Fibroblast of pulmonary artery (primary cell): Measurements from ENCODE around the gene CCDC137.

ENCODE experiments used
- DNase-seq: peaks from one replicate; pipeline ENCODE4 v3.0.0-alpha.2; 2010; ENCODE audit warnings: low read depth
- H3K4me3 ChIP-seq: replicated peaks from 2 replicates; pipeline ENCODE4 v1.5.1; 2011; ENCODE audit warnings: low read depth, mild to moderate bottlenecking, control low read depth, low read length, moderate library complexity
- CTCF ChIP-seq: IDR thresholded peaks from 2 replicates; pipeline ENCODE4 v1.5.1; 2011; ENCODE audit warnings: mild to moderate bottlenecking, control low read depth, low read length, inconsistent platforms; ENCODE audit errors: missing control alignments

The CCDC137 gene

GRCh38 chr17:81644976-81645952, 21.3 kb upstream of the CCDC137 start:
- no peak for DNase-seq
- TF ChIP-seq CTCF, result no peak
- no peak overlapping the region for H3K4me3 ChIP-seq

- DNase-seq, result no peak
- no peak for TF ChIP-seq CTCF
- H3K4me3 ChIP-seq, result no peak overlapping the region
Measured at GRCh38 chr17:81646869-81647600, 19.5 kb upstream of the CCDC137 start.

- no peak for TF ChIP-seq CTCF
- H3K4me3 ChIP-seq, result no peak overlapping the region
- no peak for DNase-seq
Measured at GRCh38 chr17:81647640-81648012, 18.9 kb upstream of the CCDC137 start.

- H3K4me3 ChIP-seq, result no peak overlapping the region
- no peak for DNase-seq
- no peak for TF ChIP-seq CTCF
Measured at GRCh38 chr17:81648013-81648706, 18.4 kb upstream of the CCDC137 start.

GRCh38 chr17:81648707-81649085, 17.8 kb upstream of the CCDC137 start:
- TF ChIP-seq CTCF, result no peak
- no peak for DNase-seq
- no peak overlapping the region for H3K4me3 ChIP-seq

- TF ChIP-seq CTCF, result no peak
- H3K4me3 ChIP-seq, result no peak overlapping the region
- DNase-seq, result no peak
Measured at GRCh38 chr17:81650951-81651350, 15.6 kb upstream of the CCDC137 start.
